Smooth muscle cell (in vitro differentiated cells): ENCODE measurements around the gene NIPBL. TPM values are rescaled to one million over a fixed set of nuclear protein-coding genes. Genes with fewer than 3 reads are reported as not detected.

ENCODE experiments used
- DNase-seq: peaks from one replicate; lab custom pipeline; 2025; ENCODE audit not compliant: unreplicated experiment; lab: John Stamatoyannopoulos, UW
- H2AFZ ChIP-seq: fragments of 200-600 bp; sonication (generic); 2 replicates; pipeline ENCODE4 v1.6.0; 2016; ENCODE audit warnings: antibody characterized with exemption, low read depth, mild to moderate bottlenecking
- H3F3A ChIP-seq: fragments of 200-600 bp; sonication (generic); 2 replicates; pipeline ENCODE4 v1.6.0; 2017; ENCODE audit warnings: antibody characterized with exemption, low read depth
- H3K27ac ChIP-seq: fragments of 200-600 bp; sonication (generic); 2 replicates; pipeline ENCODE4 v1.5.1; 2016; ENCODE audit warnings: low read depth, mild to moderate bottlenecking
- H3K27me3 ChIP-seq: fragments of 200-600 bp; sonication (generic); 2 replicates; pipeline ENCODE4 v1.6.1; 2016; ENCODE audit warnings: low read depth, mild to moderate bottlenecking
- H3K36me3 ChIP-seq: fragments of 200-600 bp; sonication (generic); 2 replicates; pipeline ENCODE4 v1.5.1; 2016; ENCODE audit warnings: low read depth
- H3K4me1 ChIP-seq: fragments of 200-600 bp; sonication (generic); 2 replicates; pipeline ENCODE4 v1.5.1; 2016; ENCODE audit warnings: low read depth
- H3K4me2 ChIP-seq: fragments of 200-600 bp; sonication (generic); 2 replicates; pipeline ENCODE4 v1.6.0; 2016; ENCODE audit warnings: mild to moderate bottlenecking
- H3K4me3 ChIP-seq: fragments of 200-600 bp; sonication (generic); 2 replicates; pipeline ENCODE4 v1.5.1; 2016; ENCODE audit warnings: mild to moderate bottlenecking
- H3K79me2 ChIP-seq: fragments of 200-600 bp; sonication (generic); 2 replicates; pipeline ENCODE4 v1.6.0; 2016; ENCODE audit warnings: low read depth, mild to moderate bottlenecking
- H3K9ac ChIP-seq: fragments of 200-600 bp; sonication (generic); 2 replicates; pipeline ENCODE4 v1.6.0; 2016; ENCODE audit warnings: low read depth
- H3K9me3 ChIP-seq: fragments of 200-600 bp; sonication (generic); replicated peaks from 2 replicates; pipeline ENCODE4 v1.5.1; 2016; ENCODE audit warnings: low read depth
- H4K20me1 ChIP-seq: fragments of 200-600 bp; sonication (generic); 2 replicates; pipeline ENCODE4 v1.6.0; 2016; ENCODE audit warnings: low read depth
- WGBS: methylation state at CpG from one replicate; pipeline ENCODE4 v1.1.7; 2016; ENCODE audit warnings: low lambda C conversion rate; 5-methylcytosine and 5-hydroxymethylcytosine counted together
- polyA plus RNA-seq: library from polyadenylated mRNA; unstranded; fragments of >200 nt; fragmentation: Nextera tagmentation; extraction: Ambion mirVana; gene quantifications from 2 replicates; pipeline ENCODE4 v1.2.1, GENCODE V29; 2016
- total RNA-seq: library from RNA; depleted of rRNA; stranded (reverse); fragments of >200 nt; gene quantifications from 2 replicates; pipeline ENCODE4 v1.2.3, GENCODE V29; 2014
- TF ChIP-seq, protein P1 (sequence below): fragments of 200-600 bp; sonication (generic); IDR thresholded peaks from 2 replicates; pipeline ENCODE4 v1.5.1; 2017; ENCODE audit warnings: borderline replicate concordance, mild to moderate bottlenecking, antibody characterized with exemption; ENCODE audit not compliant: insufficient read depth, poor library complexity, severe bottlenecking

Gene NIPBL
- total and polyA plus RNA-seq, 2 experiments from 2014 or later, result 14.7 to 46.3 TPM

DNA sequence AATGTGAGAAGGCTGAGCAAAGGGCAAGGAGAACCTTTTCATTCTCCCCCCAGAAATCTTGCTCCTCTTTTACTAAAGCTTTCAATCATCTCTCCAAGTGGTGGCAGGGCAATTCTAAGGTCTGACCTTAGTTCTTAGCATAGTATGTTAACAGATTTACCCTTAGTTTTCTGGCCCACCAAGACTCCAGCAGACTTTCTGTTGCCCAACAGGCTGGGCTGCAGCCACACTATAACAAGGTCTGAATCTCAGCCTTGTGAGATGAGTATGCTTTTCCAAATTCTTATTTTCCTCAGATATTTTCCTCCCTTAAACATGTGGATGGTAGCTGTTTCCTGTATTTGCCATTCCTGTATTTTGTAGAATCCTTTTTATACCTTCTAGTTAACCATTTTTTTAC is 69.5 kb downstream of the NIPBL start:
- no peak overlapping the region for H3K9ac ChIP-seq
- no peaks in the 10 kb centered on the region for H3K9me3 ChIP-seq
- no peaks in the 10 kb centered on the region for H3K36me3 ChIP-seq
- H3K4me1 ChIP-seq, result peaks cover 12% of the 10 kb centered on the region
- no peaks in the 10 kb centered on the region for H3K27me3 ChIP-seq
- no peak overlapping the region for H3K4me3 ChIP-seq
- TF ChIP-seq, protein P1, sequence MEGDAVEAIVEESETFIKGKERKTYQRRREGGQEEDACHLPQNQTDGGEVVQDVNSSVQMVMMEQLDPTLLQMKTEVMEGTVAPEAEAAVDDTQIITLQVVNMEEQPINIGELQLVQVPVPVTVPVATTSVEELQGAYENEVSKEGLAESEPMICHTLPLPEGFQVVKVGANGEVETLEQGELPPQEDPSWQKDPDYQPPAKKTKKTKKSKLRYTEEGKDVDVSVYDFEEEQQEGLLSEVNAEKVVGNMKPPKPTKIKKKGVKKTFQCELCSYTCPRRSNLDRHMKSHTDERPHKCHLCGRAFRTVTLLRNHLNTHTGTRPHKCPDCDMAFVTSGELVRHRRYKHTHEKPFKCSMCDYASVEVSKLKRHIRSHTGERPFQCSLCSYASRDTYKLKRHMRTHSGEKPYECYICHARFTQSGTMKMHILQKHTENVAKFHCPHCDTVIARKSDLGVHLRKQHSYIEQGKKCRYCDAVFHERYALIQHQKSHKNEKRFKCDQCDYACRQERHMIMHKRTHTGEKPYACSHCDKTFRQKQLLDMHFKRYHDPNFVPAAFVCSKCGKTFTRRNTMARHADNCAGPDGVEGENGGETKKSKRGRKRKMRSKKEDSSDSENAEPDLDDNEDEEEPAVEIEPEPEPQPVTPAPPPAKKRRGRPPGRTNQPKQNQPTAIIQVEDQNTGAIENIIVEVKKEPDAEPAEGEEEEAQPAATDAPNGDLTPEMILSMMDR, result no peak
- no peak overlapping the region for H3K27ac ChIP-seq
- no peak overlapping the region for H3K4me2 ChIP-seq
- no peaks in the 10 kb centered on the region for H3F3A ChIP-seq
- peaks cover 93% of the 10 kb centered on the region for H3K79me2 ChIP-seq
- H2AFZ ChIP-seq, result no peak overlapping the region
- H4K20me1 ChIP-seq, result peaks cover 99% of the 10 kb centered on the region
- DNase-seq, result no peak

DNA sequence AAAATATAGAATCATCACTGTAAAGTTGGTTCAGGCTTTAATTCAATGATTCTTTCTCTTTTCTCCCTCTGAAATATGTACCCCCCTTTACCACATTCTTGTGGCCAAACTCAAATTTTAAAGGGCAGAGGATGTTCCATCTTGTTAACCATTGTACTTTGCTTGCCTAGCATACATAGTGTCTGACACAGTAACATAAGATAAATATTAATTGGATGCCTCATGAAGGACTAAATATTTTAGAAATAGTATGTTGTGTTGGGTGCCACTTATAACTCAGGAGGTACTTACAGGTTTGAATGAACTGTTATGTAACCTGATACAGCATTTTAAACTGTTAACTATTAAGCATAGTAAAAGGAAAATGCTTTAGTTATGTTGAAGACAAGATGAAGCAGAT is 71.5 kb downstream of the NIPBL start:
- Histone ChIP-seq H3K27ac (no peak overlapping the region), H3K4me3 (no peak overlapping the region)

GRCh38 chr5:36948650-36949049 is 72.1 kb downstream of the NIPBL start:
- no peak overlapping the region for H2AFZ ChIP-seq
- no peaks in the 10 kb centered on the region for H3K27me3 ChIP-seq
- 94% methylated on average over 1 of the region's 1 CpG for WGBS
- no peak overlapping the region for H3K9ac ChIP-seq
- no peak overlapping the region for H3K27ac ChIP-seq
- peaks cover 100% of the 10 kb centered on the region for H4K20me1 ChIP-seq
- H3K4me1 ChIP-seq, result peaks cover 13% of the 10 kb centered on the region
- no peaks in the 10 kb centered on the region for H3F3A ChIP-seq
- H3K4me2 ChIP-seq, result no peak overlapping the region
- no peak for DNase-seq
- no peaks in the 10 kb centered on the region for H3K9me3 ChIP-seq
- H3K79me2 ChIP-seq, result peaks cover 92% of the 10 kb centered on the region
- no peaks in the 10 kb centered on the region for H3K36me3 ChIP-seq
- no peak overlapping the region for H3K4me3 ChIP-seq
- TF ChIP-seq, protein P1, result no peak

More for the DNA sequence above, 71.5 kb downstream of the NIPBL start:
- Histone ChIP-seq H3K9ac (no peak overlapping the region), H3K36me3 (no peaks in the 10 kb centered on the region), H3K79me2 (peaks cover 93% of the 10 kb centered on the region), H2AFZ (no peak overlapping the region), H4K20me1 (peaks cover 100% of the 10 kb centered on the region), H3K9me3 (no peaks in the 10 kb centered on the region), H3K4me2 (no peak overlapping the region), H3K4me1 (peaks cover 13% of the 10 kb centered on the region), H3F3A (no peaks in the 10 kb centered on the region), H3K27me3 (no peaks in the 10 kb centered on the region)
- DNase-seq, result no peak
- TF ChIP-seq, protein P1, result no peak

DNA sequence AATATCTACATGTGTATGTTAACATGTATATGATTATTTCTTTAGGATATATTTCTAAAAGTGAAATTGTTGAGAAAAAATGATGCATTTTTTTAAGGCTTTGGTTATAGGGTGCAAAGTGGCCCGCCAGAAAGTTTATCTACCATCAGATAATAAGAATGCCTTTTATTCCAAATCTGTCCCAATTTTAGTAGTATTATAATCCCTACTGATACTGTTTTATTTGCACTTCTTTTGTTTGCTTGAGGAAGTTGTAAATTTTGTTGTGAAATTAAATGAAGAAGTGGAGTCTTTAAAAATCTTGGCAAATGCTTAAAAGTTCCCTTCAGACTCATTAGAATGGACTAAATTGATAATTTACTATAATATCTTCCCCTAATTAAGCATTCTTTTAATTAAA is 73.0 kb downstream of the NIPBL start:
- no peak overlapping the region for H3K4me2 ChIP-seq
- H4K20me1 ChIP-seq, result peaks cover 100% of the 10 kb centered on the region
- no peaks in the 10 kb centered on the region for H3K9me3 ChIP-seq
- WGBS, result 88% methylated on average over 1 of the region's 1 CpG
- H2AFZ ChIP-seq, result no peak overlapping the region
- H3K36me3 ChIP-seq, result no peaks in the 10 kb centered on the region
- TF ChIP-seq, protein P1, result no peak
- no peaks in the 10 kb centered on the region for H3F3A ChIP-seq
- no peaks in the 10 kb centered on the region for H3K27me3 ChIP-seq
- H3K27ac ChIP-seq, result no peak overlapping the region
- H3K9ac ChIP-seq, result no peak overlapping the region
- H3K79me2 ChIP-seq, result peaks cover 90% of the 10 kb centered on the region
- H3K4me3 ChIP-seq, result no peak overlapping the region
- H3K4me1 ChIP-seq, result peaks cover 13% of the 10 kb centered on the region
- no peak for DNase-seq
